KMS-11 (cell line): ENCODE results near the gene TSPEAR.

ENCODE experiments used
- H2AFZ ChIP-seq: fragments of 200-600 bp; sonication (generic); 2 replicates; pipeline ENCODE4 v1.6.1; 2016; ENCODE audit warnings: antibody characterized with exemption, mixed run types, low read depth
- H3K27ac ChIP-seq: fragments of 200-600 bp; sonication (generic); 2 replicates; pipeline ENCODE4 v1.6.1; 2016; ENCODE audit warnings: mild to moderate bottlenecking, mixed run types
- H3K27me3 ChIP-seq: fragments of 200-600 bp; sonication (generic); 2 replicates; pipeline ENCODE4 v1.6.1; 2017; ENCODE audit warnings: mild to moderate bottlenecking, low read depth, mixed run types, moderate library complexity; ENCODE audit not compliant: insufficient read depth
- H3K36me3 ChIP-seq: fragments of 200-600 bp; sonication (generic); 2 replicates; pipeline ENCODE4 v1.6.1; 2017; ENCODE audit warnings: mild to moderate bottlenecking, mixed run types; ENCODE audit not compliant: insufficient read depth
- H3K4me1 ChIP-seq: fragments of 200-600 bp; sonication (generic); 2 replicates; pipeline ENCODE4 v1.6.1; 2016; ENCODE audit warnings: mild to moderate bottlenecking, low read depth, mixed run types; ENCODE audit not compliant: poor library complexity, severe bottlenecking
- H3K4me2 ChIP-seq: fragments of 200-600 bp; sonication (generic); 2 replicates; pipeline ENCODE4 v1.7.0; 2016; ENCODE audit warnings: mild to moderate bottlenecking, mixed run types
- H3K4me3 ChIP-seq: fragments of 200-600 bp; sonication (generic); IDR thresholded peaks from 2 replicates; pipeline ENCODE4 v1.6.1; 2017; ENCODE audit warnings: low read depth, low read length, mixed read lengths; ENCODE audit not compliant: insufficient read depth
- H3K79me2 ChIP-seq: fragments of 200-600 bp; sonication (generic); 2 replicates; pipeline ENCODE4 v1.6.1; 2016; ENCODE audit warnings: low read depth, mixed run types; ENCODE audit not compliant: insufficient read depth
- H3K9ac ChIP-seq: fragments of 200-600 bp; sonication (generic); 2 replicates; pipeline ENCODE4 v1.6.1; 2016; ENCODE audit warnings: mild to moderate bottlenecking, mixed run types
- H4K20me1 ChIP-seq: fragments of 200-600 bp; sonication (generic); 2 replicates; pipeline ENCODE4 v1.6.1; 2016; ENCODE audit warnings: mild to moderate bottlenecking, mixed run types; ENCODE audit not compliant: insufficient read depth
- TF ChIP-seq, protein P1 (sequence below): fragments of 200-600 bp; sonication (generic); conservative IDR thresholded peaks from 2 replicates; pipeline ENCODE4 v1.6.1; 2017; ENCODE audit warnings: low read depth, mild to moderate bottlenecking, antibody characterized with exemption, low read length, moderate library complexity, mixed read lengths

Gene TSPEAR

DNA sequence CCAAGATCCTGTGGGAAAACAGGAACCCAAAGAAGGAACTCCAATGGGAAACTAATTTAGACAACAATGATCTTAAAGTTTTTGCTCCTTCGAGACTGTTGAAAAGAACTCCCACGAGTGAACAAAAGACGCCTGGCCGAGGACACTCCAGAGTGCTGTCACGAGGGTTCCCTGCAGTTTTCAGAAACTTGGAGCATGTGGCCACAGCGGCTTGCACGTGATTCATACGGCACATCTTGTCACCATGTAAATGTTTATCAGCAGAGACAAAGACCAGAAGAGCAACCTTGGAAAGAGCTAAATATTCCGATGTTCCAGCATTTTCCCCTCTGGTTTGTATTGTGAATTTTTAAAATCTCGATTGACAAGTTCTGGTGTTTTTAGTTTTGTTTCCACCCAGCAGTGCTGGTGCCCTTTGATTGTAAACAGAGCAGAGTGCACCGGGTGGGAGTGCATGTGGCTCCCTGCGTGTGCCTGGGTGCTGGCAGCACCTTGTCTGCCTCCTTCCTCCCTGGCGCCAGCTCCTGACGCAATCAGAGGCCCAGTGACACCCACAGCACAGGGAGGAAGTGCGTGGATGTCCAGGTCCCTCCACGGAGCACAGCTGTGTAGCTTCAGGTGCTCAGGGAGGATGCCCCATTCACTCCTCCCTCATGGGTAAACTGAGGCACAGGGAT is 233.1 kb downstream of the TSPEAR start:
- Histone ChIP-seq H3K79me2 (no peaks in the 10 kb centered on the region), H2AFZ (no peak overlapping the region), H3K4me1 (no peaks in the 10 kb centered on the region), H3K4me2 (no peak overlapping the region), H3K27me3 (peaks cover 50% of the 10 kb centered on the region), H4K20me1 (no peaks in the 10 kb centered on the region), H3K4me3 (no peak overlapping the region), H3K27ac (no peak overlapping the region), H3K36me3 (no peaks in the 10 kb centered on the region), H3K9ac (no peak overlapping the region)
- TF ChIP-seq, protein P1, sequence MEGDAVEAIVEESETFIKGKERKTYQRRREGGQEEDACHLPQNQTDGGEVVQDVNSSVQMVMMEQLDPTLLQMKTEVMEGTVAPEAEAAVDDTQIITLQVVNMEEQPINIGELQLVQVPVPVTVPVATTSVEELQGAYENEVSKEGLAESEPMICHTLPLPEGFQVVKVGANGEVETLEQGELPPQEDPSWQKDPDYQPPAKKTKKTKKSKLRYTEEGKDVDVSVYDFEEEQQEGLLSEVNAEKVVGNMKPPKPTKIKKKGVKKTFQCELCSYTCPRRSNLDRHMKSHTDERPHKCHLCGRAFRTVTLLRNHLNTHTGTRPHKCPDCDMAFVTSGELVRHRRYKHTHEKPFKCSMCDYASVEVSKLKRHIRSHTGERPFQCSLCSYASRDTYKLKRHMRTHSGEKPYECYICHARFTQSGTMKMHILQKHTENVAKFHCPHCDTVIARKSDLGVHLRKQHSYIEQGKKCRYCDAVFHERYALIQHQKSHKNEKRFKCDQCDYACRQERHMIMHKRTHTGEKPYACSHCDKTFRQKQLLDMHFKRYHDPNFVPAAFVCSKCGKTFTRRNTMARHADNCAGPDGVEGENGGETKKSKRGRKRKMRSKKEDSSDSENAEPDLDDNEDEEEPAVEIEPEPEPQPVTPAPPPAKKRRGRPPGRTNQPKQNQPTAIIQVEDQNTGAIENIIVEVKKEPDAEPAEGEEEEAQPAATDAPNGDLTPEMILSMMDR: no peak

DNA sequence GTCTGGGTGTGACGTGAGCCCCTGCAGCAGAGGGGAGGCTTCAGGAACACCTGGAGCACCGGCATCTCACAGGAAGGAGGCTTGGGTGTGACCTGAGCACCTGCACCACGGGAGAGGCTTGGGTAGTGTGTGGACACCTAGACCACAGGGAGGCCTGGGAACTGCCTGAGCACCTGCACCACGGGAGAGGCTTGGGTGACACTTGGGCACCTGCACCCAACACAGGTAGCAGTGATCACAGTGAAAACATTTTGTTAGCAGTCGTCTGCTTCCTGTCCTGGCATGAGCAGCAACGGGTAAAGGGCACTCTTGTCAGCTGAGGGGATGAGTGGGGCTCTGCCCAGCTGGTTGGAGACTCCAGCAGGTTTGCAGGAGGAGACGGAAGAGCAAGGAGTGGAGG is 233.7 kb downstream of the TSPEAR start:
- Histone ChIP-seq H3K9ac (no peak overlapping the region), H3K4me3 (no peak overlapping the region), H3K36me3 (no peaks in the 10 kb centered on the region), H3K4me2 (no peak overlapping the region), H2AFZ (no peak overlapping the region), H3K79me2 (no peaks in the 10 kb centered on the region), H4K20me1 (no peaks in the 10 kb centered on the region), H3K27ac (no peak overlapping the region), H3K4me1 (no peaks in the 10 kb centered on the region), H3K27me3 (peaks cover 49% of the 10 kb centered on the region)
- TF ChIP-seq, protein P1: no peak

DNA sequence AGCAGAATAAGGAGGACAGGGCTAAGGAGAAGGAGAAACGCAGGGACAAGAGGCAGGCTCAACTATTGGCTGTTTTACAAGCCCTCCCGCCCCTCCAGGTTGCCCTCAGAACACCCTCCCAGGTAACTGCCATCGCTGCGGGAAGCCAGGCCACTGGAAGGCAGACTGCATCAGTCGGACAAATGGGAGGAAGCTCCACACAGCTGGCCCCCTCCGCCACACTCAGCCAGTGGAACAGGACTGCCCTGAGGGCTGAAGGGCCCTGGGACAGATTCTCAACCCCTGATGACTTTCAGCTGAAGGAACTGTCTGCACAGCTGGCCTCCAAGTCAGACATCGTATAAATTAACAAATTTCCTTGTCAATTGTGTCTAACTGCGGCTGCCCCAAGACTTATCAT is 234.2 kb downstream of the TSPEAR start:
- Histone ChIP-seq H3K79me2 (no peaks in the 10 kb centered on the region), H3K4me2 (no peak overlapping the region), H3K27me3 (peaks cover 45% of the 10 kb centered on the region; the same call in 1 of the 2 replicates), H2AFZ (no peak overlapping the region), H3K9ac (no peak overlapping the region), H4K20me1 (no peaks in the 10 kb centered on the region), H3K4me3 (no peak overlapping the region), H3K27ac (no peak overlapping the region), H3K36me3 (no peaks in the 10 kb centered on the region), H3K4me1 (no peaks in the 10 kb centered on the region)
- TF ChIP-seq, protein P1: no peak

DNA sequence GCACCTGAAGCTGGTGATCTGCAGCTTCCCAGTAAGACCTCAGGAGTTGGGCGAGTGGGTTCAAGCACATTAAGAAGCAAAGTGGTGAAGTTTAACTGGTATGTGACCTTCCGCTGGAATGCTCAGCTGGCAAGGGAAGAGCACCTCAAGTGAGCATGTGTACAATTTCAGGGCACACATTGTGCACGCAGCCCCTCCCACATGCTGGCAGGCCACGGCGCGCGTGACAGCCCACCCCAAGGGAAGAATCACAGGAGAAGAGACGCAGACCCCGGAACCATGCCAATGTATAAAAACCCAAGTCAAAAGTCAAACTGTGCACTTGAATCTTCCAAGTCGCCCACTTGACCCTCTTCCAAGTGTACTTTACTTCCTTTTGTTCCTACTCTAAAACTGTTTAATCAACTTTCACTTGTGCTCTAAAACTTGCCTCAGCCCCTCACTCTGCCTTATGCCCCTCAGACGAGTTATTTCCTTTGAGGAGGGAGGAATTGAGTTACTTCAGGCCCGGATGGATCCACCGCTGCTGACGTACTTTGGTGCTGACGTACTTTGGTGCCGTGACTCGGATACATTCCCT is 236.0 kb downstream of the TSPEAR start:
- H3K27ac ChIP-seq: no peak overlapping the region
- H3K27me3 ChIP-seq: peaks cover 57% of the 10 kb centered on the region; the same call in 1 of the 2 replicates
- no peak overlapping the region for H3K4me2 ChIP-seq
- H3K9ac ChIP-seq: no peak overlapping the region
- no peaks in the 10 kb centered on the region for H3K4me1 ChIP-seq
- no peaks in the 10 kb centered on the region for H3K36me3 ChIP-seq
- H4K20me1 ChIP-seq: no peaks in the 10 kb centered on the region
- H3K79me2 ChIP-seq: no peaks in the 10 kb centered on the region
- TF ChIP-seq, protein P1: no peak
- no peak overlapping the region for H3K4me3 ChIP-seq
- no peak overlapping the region for H2AFZ ChIP-seq
